IMR-90 (cell line): ENCODE measurements around the gene NPR2. TPM values are rescaled to one million over a fixed set of nuclear protein-coding genes. Genes with fewer than 3 reads are reported as not detected.

Experiments used
- ATAC-seq: fragments of 200-7000 bp; cut with Tn5 transposase; 2 replicates; pipeline ENCODE4 v1.9.1; 2020; ENCODE audit warnings: low read depth, mild to moderate bottlenecking, moderate library complexity
- BruUV-seq: library from RNA; stranded (reverse); fragments of 400-500 nt; replicated peaks from 2 replicates; lab custom pipeline; 2021; lab: Mats Ljungman, UMichigan
- CTCF ChIA-PET: fragments of 300-600 bp; formaldehyde crosslinking; extraction: SDS; loops from one replicate; lab custom pipeline; 2021; ENCODE audit warnings: antibody characterized with exemption; lab: Yijun Ruan, JAX
- POLR2A ChIA-PET: fragments of 300-600 bp; sonication (Branson Sonifier 250); formaldehyde crosslinking; loops from one replicate; lab custom pipeline; 2022; ENCODE audit warnings: antibody characterized with exemption; ENCODE audit not compliant: unreplicated experiment; lab: Charles Lee
- DNase-seq: peaks from one replicate; pipeline ENCODE4 v3.0.0; 2013
- H2AFZ ChIP-seq: replicated peaks from 2 replicates; pipeline ENCODE3; 2013; ENCODE audit warnings: low read length, mild to moderate bottlenecking; ENCODE audit not compliant: poor library complexity
- H2AK5ac ChIP-seq: 2 replicates; pipeline ENCODE4 v1.6.1; 2013; ENCODE audit warnings: low read depth, low read length, inconsistent platforms
- H2AK9ac ChIP-seq: replicated peaks from 2 replicates; pipeline ENCODE3; 2013; ENCODE audit warnings: mild to moderate bottlenecking, low read depth, low read length, moderate library complexity; ENCODE audit not compliant: poor library complexity
- H2BK120ac ChIP-seq: 2 replicates; pipeline ENCODE4 v1.6.1; 2013; ENCODE audit warnings: low read depth, low read length, inconsistent platforms
- H2BK15ac ChIP-seq: 3 replicates; pipeline ENCODE4 v1.6.1; 2013; ENCODE audit warnings: low read depth, low read length, inconsistent platforms
- H2BK20ac ChIP-seq: 2 replicates; pipeline ENCODE4 v1.6.1; 2013; ENCODE audit warnings: low read depth, mild to moderate bottlenecking, inconsistent platforms, low read length, moderate library complexity
- H2BK5ac ChIP-seq: 2 replicates; pipeline ENCODE4 v1.6.1; 2013; ENCODE audit warnings: mild to moderate bottlenecking, low read depth, low read length, inconsistent platforms; ENCODE audit not compliant: poor library complexity, severe bottlenecking
- H3K14ac ChIP-seq: replicated peaks from 2 replicates; pipeline ENCODE4 v1.6.1; 2013; ENCODE audit warnings: low read depth, low read length, inconsistent platforms
- H3K18ac ChIP-seq: 2 replicates; pipeline ENCODE4 v1.6.1; 2013; ENCODE audit warnings: low read depth, low read length, control low read depth
- H3K23ac ChIP-seq: 2 replicates; pipeline ENCODE4 v1.6.1; 2013; ENCODE audit warnings: low read depth, low read length, inconsistent platforms
- H3K27ac ChIP-seq: 2 replicates; pipeline ENCODE4 v1.5.1; 2013; ENCODE audit warnings: mild to moderate bottlenecking, control low read depth, low read length; ENCODE audit not compliant: insufficient read depth
- H3K27me3 ChIP-seq: 2 replicates; pipeline ENCODE4 v1.6.1; 2013; ENCODE audit warnings: low read length; ENCODE audit not compliant: control insufficient read depth, insufficient read depth
- H3K36me3 ChIP-seq: 2 replicates; pipeline ENCODE4 v1.6.1; 2013; ENCODE audit warnings: low read length, mixed read lengths; ENCODE audit not compliant: control insufficient read depth, insufficient read depth
- H3K4ac ChIP-seq: 2 replicates; pipeline ENCODE4 v1.6.1; 2013; ENCODE audit warnings: low read depth, low read length, inconsistent platforms
- H3K4me1 ChIP-seq: 2 replicates; pipeline ENCODE4 v1.6.1; 2013; ENCODE audit warnings: low read length, mixed read lengths; ENCODE audit not compliant: control insufficient read depth, insufficient read depth
- H3K4me2 ChIP-seq: 2 replicates; pipeline ENCODE4 v1.6.1; 2013; ENCODE audit warnings: low read depth, mild to moderate bottlenecking, control low read depth, low read length, moderate library complexity
- H3K4me3 ChIP-seq: 2 replicates; pipeline ENCODE4 v1.5.1; 2013; ENCODE audit warnings: low read depth, mild to moderate bottlenecking, control low read depth, low read length, moderate library complexity; ENCODE audit not compliant: insufficient read depth
- H3K56ac ChIP-seq: 2 replicates; pipeline ENCODE4 v1.6.1; 2013; ENCODE audit warnings: low read length, inconsistent platforms; ENCODE audit not compliant: insufficient read depth; ENCODE audit errors: extremely low read depth
- H3K79me1 ChIP-seq, 2 experiments: 2 replicates each; pipeline ENCODE4 v1.6.1; 2013; ENCODE audit warnings: low read length in 2 of 2, inconsistent platforms in 1 of 2, low read depth in 1 of 2
- H3K9ac ChIP-seq: 2 replicates; pipeline ENCODE4 v1.6.1; 2013; ENCODE audit warnings: low read depth, low read length, control low read depth
- H3K9me1 ChIP-seq: 2 replicates; pipeline ENCODE4 v1.6.1; 2013; ENCODE audit warnings: low read length, inconsistent platforms; ENCODE audit not compliant: insufficient read depth
- H3K9me3 ChIP-seq: 2 replicates; pipeline ENCODE4 v1.6.1; 2013; ENCODE audit warnings: low read length; ENCODE audit not compliant: control insufficient read depth, insufficient read depth
- H4K20me1 ChIP-seq: 2 replicates; pipeline ENCODE4 v1.6.1; 2013; ENCODE audit warnings: low read length, inconsistent platforms; ENCODE audit not compliant: insufficient read depth
- H4K5ac ChIP-seq: 2 replicates; pipeline ENCODE4 v1.6.1; 2013; ENCODE audit warnings: mild to moderate bottlenecking, low read depth, low read length, control low read depth
- H4K8ac ChIP-seq, 2 experiments: 2 replicates each; pipeline ENCODE4 v1.6.1; 2013; ENCODE audit warnings: low read depth in 2 of 2, low read length in 2 of 2, control low read depth in 1 of 2, inconsistent platforms in 1 of 2
- H4K91ac ChIP-seq: 2 replicates; pipeline ENCODE4 v1.6.1; 2013; ENCODE audit warnings: low read depth, low read length, inconsistent platforms; ENCODE audit not compliant: insufficient read depth
- BHLHE40 ChIP-seq: fragments of 150-350 bp; IDR thresholded peaks from 2 replicates; pipeline ENCODE4 v1.6.1; 2016; ENCODE audit warnings: mild to moderate bottlenecking, low read depth, low read length
- CEBPB ChIP-seq: IDR thresholded peaks from 2 replicates; pipeline ENCODE4 v1.6.1; 2012; ENCODE audit warnings: low read depth, low read length, improper control_type of control experiment
- CHD1 ChIP-seq: IDR thresholded peaks from 2 replicates; pipeline ENCODE4 v1.6.1; 2012; ENCODE audit warnings: low read depth, low read length, improper control_type of control experiment
- FOS ChIP-seq: fragments of 150-350 bp; IDR thresholded peaks from 2 replicates; pipeline ENCODE4 v1.6.1; 2016; ENCODE audit warnings: low read depth, low read length
- MXI1 ChIP-seq: IDR thresholded peaks from 2 replicates; pipeline ENCODE4 v1.6.1; 2012; ENCODE audit warnings: low read depth, mild to moderate bottlenecking, low read length, moderate library complexity, borderline replicate concordance
- NFE2L2 ChIP-seq: fragments of 150-350 bp; IDR thresholded peaks from 2 replicates; pipeline ENCODE4 v1.6.1; 2016; ENCODE audit warnings: low read depth, mild to moderate bottlenecking, low read length
- POLR2A ChIP-seq: IDR thresholded peaks from 2 replicates; pipeline ENCODE4 v1.6.1; 2012; ENCODE audit warnings: mild to moderate bottlenecking, low read depth, low read length
- RAD21 ChIP-seq: IDR thresholded peaks from 2 replicates; pipeline ENCODE4 v1.6.1; 2012; ENCODE audit warnings: low read length, improper control_type of control experiment
- RFX5 ChIP-seq: IDR thresholded peaks from 2 replicates; pipeline ENCODE4 v1.8.0; 2012; ENCODE audit warnings: low read depth, mild to moderate bottlenecking, low read length, moderate library complexity
- WGBS, 2 experiments: methylation state at CpG; one replicate each; pipeline versions ENCODE4 v1.1.5 to v1.1.7; 2013; ENCODE audit warnings: missing lambda C conversion rate in 2 of 2; ENCODE audit not compliant: insufficient read length in 1 of 2; ENCODE audit errors: extremely low coverage in 2 of 2; 5-methylcytosine and 5-hydroxymethylcytosine counted together
- dilution Hi-C: fragments of 300-500 bp; cut with HindIII; formaldehyde crosslinking; loops from one replicate; pipeline ENCODE4 v1.14.3; 2018; ENCODE audit warnings: low sequenced_read_pairs; ENCODE audit not compliant: unreplicated experiment
- in situ Hi-C: fragments of 300-500 bp; cut with MboI; formaldehyde crosslinking; loops from 3 replicates; pipeline ENCODE4 v1.14.3; 2019; ENCODE audit warnings: low sequenced_read_pairs, inconsistent platforms, mixed read lengths
- intact Hi-C: fragments of 100-400 bp; cut with micrococcal nuclease; formaldehyde crosslinking; loops from 2 replicates; pipeline ENCODE4 v1.10.0; 2022
- polyA plus RNA-seq, 3 experiments: library from polyadenylated mRNA; depleted of rRNA; stranded (reverse); fragments of >200 nt; gene quantifications; 2 replicates each; pipeline ENCODE4 v1.2.3, GENCODE V29; 2012; ENCODE audit warnings: low replicate concordance in 1 of 3
- total RNA-seq: library from RNA; depleted of rRNA; stranded (reverse); fragments of >200 nt; gene quantifications from 2 replicates; pipeline ENCODE4 v1.2.3, GENCODE V29; 2012

The NPR2 gene
- total and polyA plus RNA-seq, 2 of the 4 experiments (the other 2 are of a cell fraction) = 5.2 to 35.7 TPM

- H2BK5ac ChIP-seq = peak overlapping the region; percentile 18
- POLR2A ChIA-PET = interaction anchor here (0.7 kb wide), 1 partner anchor 9 kb away, joined by 3 read pairs; no protein-coding TSS in a partner anchor
- H3K14ac ChIP-seq = peak overlapping the region; percentile 81
- H4K20me1 ChIP-seq = no peaks in the 10 kb centered on the region
- no TSS peak for BruUV-seq
- ATAC-seq = no peak
- intact Hi-C loops (no loop called here), dilution Hi-C loops (no loop called here), in situ Hi-C loops (no loop called here)
- peak overlapping the region; percentile 66 for H2AK5ac ChIP-seq
- peak overlapping the region; percentile 89 for H3K27ac ChIP-seq
- peak overlapping the region; percentile 93 to 97; a peak in 3 of 4 replicates for H4K8ac ChIP-seq
- H3K4me1 ChIP-seq = peaks cover 28% of the 10 kb centered on the region
- H3K9me1 ChIP-seq = peaks cover 39% of the 10 kb centered on the region
- H3K79me1 ChIP-seq = peaks cover 27 to 55% of the 10 kb centered on the region in 2 experiments
- WGBS, 2 experiments = 95% methylated on average over 24 of the region's 34 CpGs; no CpG with 5 or more reads in 1 of the 2 experiments
- H3K56ac ChIP-seq = no peak overlapping the region
- no peak overlapping the region for H2BK20ac ChIP-seq
- peak overlapping the region; percentile 91 for H3K23ac ChIP-seq
- H3K9me3 ChIP-seq = no peaks in the 10 kb centered on the region
- peak overlapping the region; percentile 97; the same call in 1 of the 2 replicates for H3K18ac ChIP-seq
- peak overlapping the region; percentile 59; the same call in 1 of the 2 replicates for H4K91ac ChIP-seq
- no peak overlapping the region for H2BK120ac ChIP-seq
- H3K36me3 ChIP-seq = no peaks in the 10 kb centered on the region
- H2BK15ac ChIP-seq = 0 out of 3 replicates have a peak overlapping the region, but pooled peaks have one; percentile 6
- H3K4ac ChIP-seq = peak overlapping the region; percentile 96
- H3K4me3 ChIP-seq = peak overlapping the region; percentile 89
- no peak overlapping the region; the same call in none of the 2 replicates for H4K5ac ChIP-seq
- H2AFZ ChIP-seq = peak overlapping the region; percentile 93
- peak overlapping the region; percentile 82 for H2AK9ac ChIP-seq
- H3K9ac ChIP-seq = peak overlapping the region; percentile 90
- DNase-seq = no peak
- no peak for TF ChIP-seq NFE2L2
- no peak for TF ChIP-seq BHLHE40
- TF ChIP-seq CEBPB = no peak
- TF ChIP-seq FOS = no peak
- no peak for TF ChIP-seq CHD1
- TF ChIP-seq RAD21 = no peak
- TF ChIP-seq RFX5 = no peak
- no peak for TF ChIP-seq POLR2A
- no peak for TF ChIP-seq MXI1
- CTCF ChIA-PET = interaction anchor here (0.6 to 1.3 kb wide), 3 partner anchors 20 to 131 kb away, joined by 3 to 5 read pairs (median 4); partner anchors contain the start of gene SPAG8
- H3K27me3 ChIP-seq = no peaks in the 10 kb centered on the region
- peak overlapping the region; percentile 98 for H3K4me2 ChIP-seq
These were observed 828 bp downstream of the NPR2 start for GRCh38 chr9:35792024-35792813.
